H1 (cell line): Measurements from ENCODE around the gene F2RL2. TPM values are rescaled to one million over a fixed set of nuclear protein-coding genes. Genes with fewer than 3 reads are reported as not detected.

ENCODE experiments used
- FOSL1 ChIP-seq: IDR thresholded peaks from 2 replicates; pipeline ENCODE4 v1.6.1; 2011; ENCODE audit warnings: mild to moderate bottlenecking, low read depth, low read length, moderate library complexity; ENCODE audit not compliant: insufficient read depth
- polyA plus RNA-seq, 7 experiments: library from polyadenylated mRNA; depleted of rRNA in 3 of 7; stranded (reverse) in 5 of 7; unstranded in 2 of 7; fragments of >200 nt in 5 of 7; fragments of 200-250 nt in 2 of 7; gene quantifications; 1 replicate in 5 of 7; 2 replicates in 1 of 7; 4 replicates in 1 of 7; pipeline versions ENCODE4 v1.2.1 to v1.2.3, GENCODE V29; 2011 to 2013; ENCODE audit warnings: missing spikeins in 2 of 7, mixed read lengths in 2 of 7
- total RNA-seq: library from RNA; stranded (reverse); fragmentation: NEBNext Ultra II Directional; extraction: Animal tissue kit (Norgen Biotek cat#: 25700); gene quantifications from 2 replicates; pipeline ENCODE4 v1.2.1, GENCODE V29; 2021

The F2RL2 gene
- total and polyA plus RNA-seq, 2 of the 8 experiments (the other 6 are each of a cell fraction or from before 2014, with no cell fraction given): 0.03 to 0.07 TPM

DNA sequence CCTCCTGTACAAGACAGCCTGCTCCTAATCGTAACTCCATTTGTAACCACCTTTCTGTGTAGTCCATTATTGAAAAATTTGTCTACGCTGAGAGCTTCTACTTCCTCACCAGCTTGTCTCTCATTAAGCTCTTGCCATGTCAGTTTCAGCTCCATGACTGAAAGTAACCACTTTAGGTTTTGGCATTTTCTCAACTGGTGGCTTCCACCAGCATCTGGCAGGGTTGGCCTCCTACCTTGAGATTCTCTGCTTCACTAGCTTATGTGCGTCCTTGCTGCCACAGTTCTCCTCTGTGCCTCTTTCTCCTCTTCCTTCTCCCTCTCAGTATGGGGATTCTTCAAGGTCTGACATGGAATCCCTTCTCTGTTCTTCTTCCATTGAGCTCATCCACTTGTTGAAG is 31.8 kb downstream of the F2RL2 start (continued):
- no peak for TF ChIP-seq FOSL1
